Measurements from ENCODE around the gene PXMP2. TPM values are rescaled to one million over a fixed set of nuclear protein-coding genes. Genes with fewer than 3 reads are reported as not detected.

PXMP2 gene
- total and polyA plus RNA-seq, 2 of the 8 experiments (the other 6 are each of a cell fraction or from before 2014, with no cell fraction given) = 13.8 to 15.1 TPM

DNA sequence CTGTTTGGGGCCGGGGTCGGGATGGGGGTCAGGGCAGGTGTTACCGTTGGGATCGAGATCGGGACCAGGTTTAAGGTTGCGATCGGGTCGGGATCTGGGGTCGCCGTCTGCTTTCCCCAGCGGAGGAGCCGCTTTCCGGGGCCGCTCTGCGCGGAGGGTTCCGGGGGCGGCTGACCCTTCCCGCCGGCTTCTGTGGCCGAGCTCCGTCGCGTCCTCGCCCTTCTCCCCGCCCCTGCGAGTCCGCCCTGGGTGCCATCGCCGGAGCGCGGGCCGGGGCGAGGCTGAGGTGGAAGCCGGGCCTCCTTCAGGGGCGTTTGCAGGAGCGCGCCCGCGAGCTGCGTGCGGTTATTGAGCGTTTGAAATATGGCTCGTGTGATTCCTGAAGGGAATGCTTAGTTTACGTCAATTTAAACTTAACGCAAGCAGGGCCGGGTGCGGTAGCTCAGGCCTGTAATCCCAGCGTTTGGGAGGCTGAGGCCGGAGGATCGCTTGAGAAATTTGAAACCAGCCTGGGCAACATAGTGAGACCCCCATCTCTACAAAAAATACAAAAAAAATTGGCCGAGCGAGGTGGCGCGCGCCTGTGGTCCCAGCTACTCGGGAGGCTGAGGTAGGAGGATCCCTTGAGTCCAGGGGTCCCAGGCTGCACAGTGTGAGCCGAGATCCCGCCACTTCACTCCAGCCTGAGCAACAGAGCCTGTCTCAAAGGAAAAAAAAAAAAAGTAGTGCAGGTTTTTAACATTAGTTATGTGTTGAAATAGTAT is 23.9 kb downstream of the PXMP2 start:
- Histone ChIP-seq H2BK20ac (ENCODE audit: low read length) (no peak overlapping the region), H3K56ac (replicated peaks; ENCODE audit: insufficient read length, low read depth, low read length) (peak overlapping the region; percentile 16), H3K4me3 (ENCODE audit: extremely low read depth in 1 of 4, insufficient read depth in 2 of 4, low read depth in 3 of 4, low read length in 4 of 4) (peak overlapping the region; percentile 82 to 94 (median 86)), H3K9ac (replicated peaks in 1 of 4; ENCODE audit: extremely low read depth in 1 of 4, low read depth in 3 of 4, low read length in 3 of 4) (peak overlapping the region; percentile 55 to 74 (median 68)), H3K9me3 (ENCODE audit: insufficient read depth in 2 of 2, low read depth in 1 of 2, low read length in 1 of 2) (no peaks in the 10 kb centered on the region; a peak in 1 of 4 replicates), H3K23me2 (ENCODE audit: low read depth, low read length) (peaks cover 6% of the 10 kb centered on the region; the same call in 1 of the 2 replicates), H4K20me1 (replicated peaks in 1 of 2; ENCODE audit: control insufficient read depth in 1 of 2, insufficient read depth in 2 of 2, low read length in 2 of 2) (peaks cover 3 to 11% of the 10 kb centered on the region in 2 experiments), H3K79me1 (ENCODE audit: low read depth, low read length) (peaks cover 9% of the 10 kb centered on the region), H3K4me1 (replicated peaks in 1 of 4; ENCODE audit: control insufficient read depth in 3 of 4, insufficient read depth in 4 of 4, low read length in 3 of 4) (no peaks in the 10 kb centered on the region; a peak in 1 of 7 replicates), H2AK5ac (ENCODE audit: low read depth, low read length) (no peak overlapping the region), H3K18ac (ENCODE audit: extremely low read depth, low read length) (no peak overlapping the region; the same call in 1 of the 2 replicates), H2BK12ac (ENCODE audit: low read depth, low read length) (no peak overlapping the region), H2BK5ac (ENCODE audit: low read depth, low read length) (no peak overlapping the region), H3K23ac (ENCODE audit: insufficient read length) (no peak overlapping the region), H3K27ac (ENCODE audit: low read depth, low read length) (no peak overlapping the region), H4K5ac (ENCODE audit: insufficient read length, low read depth, low read length) (no peak overlapping the region), H3K27me3 (replicated peaks in 1 of 4; ENCODE audit: control insufficient read depth in 3 of 4, extremely low read depth in 1 of 4, insufficient read depth in 3 of 4, low read length in 3 of 4) (no peaks in the 10 kb centered on the region), H2BK120ac (replicated peaks; ENCODE audit: low read depth, low read length) (no peak overlapping the region), H3K4me2 (ENCODE audit: insufficient read depth in 1 of 2, low read depth in 2 of 2, low read length in 2 of 2) (peak overlapping the region; percentile 51 to 94), H4K8ac (ENCODE audit: extremely low read depth, insufficient read depth, low read length) (no peak overlapping the region), H3K14ac (ENCODE audit: insufficient read length) (no peak overlapping the region), H2BK15ac (ENCODE audit: low read length) (no peak overlapping the region), H3K4ac (replicated peaks; ENCODE audit: insufficient read length, low read depth, low read length) (no peak overlapping the region), H2AFZ (ENCODE audit: low read length) (no peak overlapping the region), H4K91ac (replicated peaks; ENCODE audit: insufficient read length, low read length) (peak overlapping the region; percentile 27), H3K79me2 (ENCODE audit: control insufficient read depth in 1 of 2, insufficient read depth in 2 of 2, low read length in 2 of 2) (peaks cover 7 to 33% of the 10 kb centered on the region in 2 experiments), H3K36me3 (ENCODE audit: control insufficient read depth in 2 of 4, insufficient read depth in 4 of 4, low read length in 3 of 4) (peaks cover 6 to 10% (median 7%) of the 10 kb centered on the region in 4 experiments; a peak in 6 of 8 replicates)
- FAIRE-seq (no peak), DNase-seq (ENCODE audit: low read depth in 1 of 2, low spot score in 2 of 2) (peak in 1 of 2 experiments; percentile 72)
- ChIA-PET CTCF (ENCODE audit: partially characterized antibody) (no interaction called here), POLR2A (ENCODE audit: partially characterized antibody) (interaction anchor here (0.8 to 2.6 kb wide), 10 partner anchors 10 to 65 kb away, joined by 3 to 21 read pairs (median 6); partner anchors contain the start of genes POLE and PXMP2)
- 24% methylated on average over 33 of the region's 59 CpGs; no CpG with 5 or more reads in 1 of the 2 experiments for WGBS, 2 experiments (ENCODE audit: extremely low coverage in 1 of 2, insufficient coverage in 1 of 2, insufficient read length in 1 of 2, insufficient replicate concordance in 2 of 2, low coverage in 1 of 2, low lambda C conversion rate in 2 of 2, missing lambda C conversion rate in 1 of 2)
- TF ChIP-seq, protein P1, sequence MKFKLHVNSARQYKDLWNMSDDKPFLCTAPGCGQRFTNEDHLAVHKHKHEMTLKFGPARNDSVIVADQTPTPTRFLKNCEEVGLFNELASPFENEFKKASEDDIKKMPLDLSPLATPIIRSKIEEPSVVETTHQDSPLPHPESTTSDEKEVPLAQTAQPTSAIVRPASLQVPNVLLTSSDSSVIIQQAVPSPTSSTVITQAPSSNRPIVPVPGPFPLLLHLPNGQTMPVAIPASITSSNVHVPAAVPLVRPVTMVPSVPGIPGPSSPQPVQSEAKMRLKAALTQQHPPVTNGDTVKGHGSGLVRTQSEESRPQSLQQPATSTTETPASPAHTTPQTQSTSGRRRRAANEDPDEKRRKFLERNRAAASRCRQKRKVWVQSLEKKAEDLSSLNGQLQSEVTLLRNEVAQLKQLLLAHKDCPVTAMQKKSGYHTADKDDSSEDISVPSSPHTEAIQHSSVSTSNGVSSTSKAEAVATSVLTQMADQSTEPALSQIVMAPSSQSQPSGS (IDR thresholded peaks at IDR 0.05; ENCODE audit: low read length) = no peak
- TF ChIP-seq EZH2 (IDR thresholded peaks at IDR 0.05; ENCODE audit: low read depth, low read length, severe bottlenecking) (no peak), SP2 (IDR thresholded peaks at IDR 0.05; ENCODE audit: low read length) (no peak), POLR2AphosphoS5 (IDR thresholded peaks at IDR 0.05; ENCODE audit: low read depth, low read length) (no peak), KDM1A (IDR thresholded peaks at IDR 0.05; ENCODE audit: borderline replicate concordance, low read length) (peak; percentile 90), KDM5A (IDR thresholded peaks at IDR 0.05; ENCODE audit: low read length) (no peak), SRF (IDR thresholded peaks at IDR 0.05; ENCODE audit: low read depth, low read length) (no peak), RAD21 (IDR thresholded peaks at IDR 0.05 in 1 of 2, conservative IDR thresholded peaks at IDR 0.05 in 1 of 2; ENCODE audit: low read depth in 2 of 2, low read length in 2 of 2) (no peak), TAF7 (optimal IDR thresholded peaks at IDR 0.05; ENCODE audit: borderline replicate concordance, low read depth, low read length) (no peak), PHF8 (conservative IDR thresholded peaks at IDR 0.05; ENCODE audit: low read depth, low read length) (peak; percentile 35)
